Amniotic stem cell (primary cell): ENCODE measurements around the gene SECISBP2.
"Not testable (repeated sequence)": the region's sequence is repeated elsewhere in the genome, so short reads cannot be mapped to it uniquely, and the experiment has no call there.

Experiments
- DNase-seq: peaks from one replicate; lab custom pipeline; 2025; lab: John Stamatoyannopoulos, UW

Gene SECISBP2

GRCh38 chr9:89318123-89319014, at the start of gene SECISBP2:
TSS of gene SECISBP2 (plus strand) at chr9:89318500. CDS start at chr9:89318577, 77 bp downstream.
- peak; percentile 91 for DNase-seq

- DNase-seq, result no peak
These were observed 44.6 kb upstream of the SECISBP2 start for GRCh38 chr9:89273528-89274279.

- no peak for DNase-seq
These were observed 43.5 kb upstream of the SECISBP2 start for GRCh38 chr9:89274838-89275237.

- DNase-seq, result not testable (repeated sequence)
These were observed 42.3 kb upstream of the SECISBP2 start for GRCh38 chr9:89276040-89276439.

GRCh38 chr9:89277043-89277442, 41.3 kb upstream of the SECISBP2 start:
- no peak for DNase-seq

GRCh38 chr9:89277454-89277853, 40.8 kb upstream of the SECISBP2 start:
- no peak for DNase-seq

- DNase-seq, result no peak
These were observed 39.7 kb upstream of the SECISBP2 start for GRCh38 chr9:89278551-89278950.

- DNase-seq, result no peak
These were observed 39.1 kb upstream of the SECISBP2 start for GRCh38 chr9:89278997-89279739.

- no peak for DNase-seq
These were observed 37.2 kb upstream of the SECISBP2 start for GRCh38 chr9:89281106-89281505.

GRCh38 chr9:89282248-89282968, 35.9 kb upstream of the SECISBP2 start:
- not testable (repeated sequence) for DNase-seq

- DNase-seq, result no peak
These were observed 34.2 kb upstream of the SECISBP2 start for GRCh38 chr9:89284076-89284475.

- no peak for DNase-seq
These were observed 26.6 kb upstream of the SECISBP2 start for GRCh38 chr9:89291741-89292140.

GRCh38 chr9:89293014-89293413, 25.3 kb upstream of the SECISBP2 start:
- DNase-seq, result no peak

GRCh38 chr9:89295400-89295799, 22.9 kb upstream of the SECISBP2 start:
- DNase-seq, result no peak

- not testable (repeated sequence) for DNase-seq
These were observed 16.3 kb upstream of the SECISBP2 start for GRCh38 chr9:89301996-89302395.

GRCh38 chr9:89304020-89304833, 14.1 kb upstream of the SECISBP2 start:
- no peak for DNase-seq

- DNase-seq, result no peak
These were observed 13.5 kb upstream of the SECISBP2 start for GRCh38 chr9:89304834-89305188.

- DNase-seq, result no peak
These were observed 12.4 kb upstream of the SECISBP2 start for GRCh38 chr9:89305868-89306267.

- no peak for DNase-seq
These were observed 9.1 kb upstream of the SECISBP2 start for GRCh38 chr9:89309166-89309565.

GRCh38 chr9:89309608-89310474, 8.5 kb upstream of the SECISBP2 start:
- DNase-seq, result no peak
